Suprapubic skin (tissue), 4 donors: Measurements from ENCODE around the gene SLC35E3.

Experiments used
- EP300 ChIP-seq: sonication (generic); formaldehyde crosslinking; IDR thresholded peaks from one replicate; pipeline ENCODE4 v1.6.1; 2017; ENCODE audit warnings: antibody characterized with exemption
- POLR2A ChIP-seq, 2 donors: fragments of 450-650 bp; IDR thresholded peaks; one replicate each; pipeline ENCODE4 v1.6.1; 2017; ENCODE audit warnings: antibody characterized with exemption in 2 of 2, mild to moderate bottlenecking in 2 of 2, moderate library complexity in 2 of 2
- POLR2AphosphoS5 ChIP-seq, 3 donors: sonication (generic); formaldehyde crosslinking; IDR thresholded peaks; one replicate each; pipeline ENCODE4 v1.6.1; 2017; ENCODE audit warnings: antibody characterized with exemption in 3 of 3
- TF ChIP-seq, protein P1 (sequence below), 2 donors: fragments of 200-600 bp in 1 of 2; fragments of 450-650 bp in 1 of 2; sonication (generic) in 1 of 2; IDR thresholded peaks; one replicate each; pipeline ENCODE4 v1.5.1; 2016 to 2019; ENCODE audit warnings: antibody characterized with exemption in 2 of 2, mild to moderate bottlenecking in 1 of 2, moderate library complexity in 1 of 2

DNA sequence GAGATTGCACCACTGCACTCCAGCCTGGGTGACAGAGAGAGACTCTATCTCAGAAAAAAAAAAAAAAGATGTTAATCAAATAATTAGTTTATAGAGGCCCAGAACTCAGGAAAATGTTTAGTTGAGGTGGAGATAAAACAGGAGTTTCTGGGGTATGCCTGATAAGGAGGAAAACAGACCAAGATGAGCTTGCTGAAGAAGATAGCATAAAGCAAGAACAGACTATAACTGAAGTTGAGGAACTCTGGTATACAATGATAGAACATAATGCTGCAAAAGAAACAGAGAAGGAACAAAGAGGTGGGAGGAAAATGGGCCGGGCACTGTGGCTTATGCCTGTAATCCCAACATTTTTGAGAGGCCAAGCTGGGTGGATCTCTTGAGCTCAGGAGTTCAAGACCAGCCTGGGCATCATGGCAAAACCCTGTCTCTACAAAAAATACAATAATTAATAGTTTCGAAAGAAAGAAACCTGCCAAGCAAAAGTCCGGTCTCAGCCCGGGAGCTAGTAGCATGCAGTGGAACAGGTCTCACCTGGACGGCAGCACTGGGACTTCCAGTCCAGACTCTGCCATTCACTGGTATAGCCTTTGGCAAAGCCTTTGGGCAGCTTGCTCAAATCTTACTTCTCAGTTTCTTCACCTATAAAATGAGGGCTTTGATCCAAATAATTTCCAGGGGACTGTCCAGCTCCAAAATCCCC is 25.4 kb downstream of the SLC35E3 start:
- TF ChIP-seq POLR2A (IDR thresholded peaks at IDR 0.05) (no peak), POLR2AphosphoS5 (IDR thresholded peaks at IDR 0.05) (no peak), EP300 (no peak)
- TF ChIP-seq, protein P1, sequence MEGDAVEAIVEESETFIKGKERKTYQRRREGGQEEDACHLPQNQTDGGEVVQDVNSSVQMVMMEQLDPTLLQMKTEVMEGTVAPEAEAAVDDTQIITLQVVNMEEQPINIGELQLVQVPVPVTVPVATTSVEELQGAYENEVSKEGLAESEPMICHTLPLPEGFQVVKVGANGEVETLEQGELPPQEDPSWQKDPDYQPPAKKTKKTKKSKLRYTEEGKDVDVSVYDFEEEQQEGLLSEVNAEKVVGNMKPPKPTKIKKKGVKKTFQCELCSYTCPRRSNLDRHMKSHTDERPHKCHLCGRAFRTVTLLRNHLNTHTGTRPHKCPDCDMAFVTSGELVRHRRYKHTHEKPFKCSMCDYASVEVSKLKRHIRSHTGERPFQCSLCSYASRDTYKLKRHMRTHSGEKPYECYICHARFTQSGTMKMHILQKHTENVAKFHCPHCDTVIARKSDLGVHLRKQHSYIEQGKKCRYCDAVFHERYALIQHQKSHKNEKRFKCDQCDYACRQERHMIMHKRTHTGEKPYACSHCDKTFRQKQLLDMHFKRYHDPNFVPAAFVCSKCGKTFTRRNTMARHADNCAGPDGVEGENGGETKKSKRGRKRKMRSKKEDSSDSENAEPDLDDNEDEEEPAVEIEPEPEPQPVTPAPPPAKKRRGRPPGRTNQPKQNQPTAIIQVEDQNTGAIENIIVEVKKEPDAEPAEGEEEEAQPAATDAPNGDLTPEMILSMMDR (IDR thresholded peaks at IDR 0.05) = no peak
